Osteoblast (primary cell): ENCODE measurements around the gene RCC1. TPM values are rescaled to one million over a fixed set of nuclear protein-coding genes. Genes with fewer than 3 reads are reported as not detected.
A peak's percentile ranks its signal among the peaks of the same experiment; 100 is the strongest.
"Not testable (repeated sequence)": the region's sequence is repeated elsewhere in the genome, so short reads cannot be mapped to it uniquely, and the experiment has no call there.

Source experiments
- DNase-seq: peaks from one replicate; pipeline ENCODE4 v3.0.0; 2011; ENCODE audit warnings: low spot score, mixed read lengths; ENCODE audit not compliant: insufficient read length; ENCODE audit errors: missing footprints
- H2AFZ ChIP-seq: 2 replicates; pipeline ENCODE4 v1.6.0; 2011; ENCODE audit warnings: mild to moderate bottlenecking, low read length
- H3K27ac ChIP-seq: 2 replicates; pipeline ENCODE4 v1.5.1; 2011; ENCODE audit warnings: mild to moderate bottlenecking, low read depth, low read length, moderate library complexity
- H3K27me3 ChIP-seq: 2 replicates; pipeline ENCODE4 v1.6.0; 2012; ENCODE audit warnings: mild to moderate bottlenecking, control low read depth, inconsistent platforms, low read length, moderate library complexity; ENCODE audit not compliant: insufficient read depth
- H3K36me3 ChIP-seq: 2 replicates; pipeline ENCODE4 v1.5.1; 2011; ENCODE audit warnings: mild to moderate bottlenecking, low read length, control low read depth, moderate library complexity; ENCODE audit not compliant: insufficient read depth
- H3K4me1 ChIP-seq: 2 replicates; pipeline ENCODE4 v1.5.1; 2011; ENCODE audit warnings: mild to moderate bottlenecking, low read length, control low read depth, moderate library complexity; ENCODE audit not compliant: insufficient read depth
- H3K4me2 ChIP-seq: 2 replicates; pipeline ENCODE4 v1.6.0; 2011; ENCODE audit warnings: mild to moderate bottlenecking, low read length; ENCODE audit not compliant: insufficient read depth
- H3K4me3 ChIP-seq: fragments of 200-600 bp; sonication (generic); 3 replicates; pipeline ENCODE4 v1.5.1; 2012; ENCODE audit warnings: mild to moderate bottlenecking, low read length, inconsistent platforms; ENCODE audit not compliant: insufficient read depth
- H3K79me2 ChIP-seq: 2 replicates; pipeline ENCODE4 v1.6.0; 2012; ENCODE audit warnings: mild to moderate bottlenecking, low read length, control low read depth, inconsistent platforms; ENCODE audit not compliant: insufficient read depth
- H3K9me3 ChIP-seq: 2 replicates; pipeline ENCODE4 v1.5.1; 2011; ENCODE audit warnings: low read depth, low read length, control low read depth
- H4K20me1 ChIP-seq: 2 replicates; pipeline ENCODE4 v1.6.0; 2012; ENCODE audit warnings: mild to moderate bottlenecking, low read length, control low read depth; ENCODE audit not compliant: insufficient read depth
- CTCF ChIP-seq: IDR thresholded peaks from 2 replicates; pipeline ENCODE4 v1.5.1; 2011; ENCODE audit warnings: mild to moderate bottlenecking, low read depth, low read length, moderate library complexity; ENCODE audit errors: extremely low read depth
- total RNA-seq: library from RNA; depleted of rRNA; stranded (reverse); fragments of >200 nt; gene quantifications from 2 replicates; pipeline ENCODE4 v1.2.3, GENCODE V29; 2012

RCC1 gene
- total RNA-seq, 1 donor = 35.1 TPM

DNA sequence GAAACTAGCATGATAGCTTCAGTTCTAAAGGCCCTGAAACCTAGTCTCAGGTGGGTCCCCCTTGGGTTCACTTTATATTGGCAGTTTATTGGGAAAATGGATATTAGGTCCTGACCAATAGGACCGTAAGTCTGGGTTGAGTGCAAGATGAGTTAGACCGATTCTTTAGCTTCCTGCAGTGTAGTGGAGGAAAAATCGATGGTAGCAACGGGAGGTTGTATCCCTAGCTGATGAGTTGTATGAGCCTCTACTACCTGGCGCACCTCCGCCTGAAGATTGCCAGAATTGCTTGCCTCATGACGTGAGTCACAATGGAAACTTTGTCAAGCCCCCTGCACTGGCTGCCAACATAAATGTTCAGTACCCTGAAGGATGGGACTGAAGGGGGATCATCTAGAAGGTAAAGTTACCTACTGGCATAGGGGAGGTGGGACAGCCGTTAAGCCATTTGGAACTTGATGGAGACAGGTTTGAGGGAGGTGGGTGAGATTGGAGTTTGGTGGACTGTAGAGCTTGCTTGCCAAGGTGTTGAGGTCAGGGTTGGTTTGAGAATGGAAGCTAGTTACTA, 3.9 kb downstream of the RCC1 start:
- H3K4me3 ChIP-seq = peak overlapping the region; percentile 78
- no peak overlapping the region for H2AFZ ChIP-seq
- H3K9me3 ChIP-seq = no peaks in the 10 kb centered on the region
- peaks cover 50% of the 10 kb centered on the region for H4K20me1 ChIP-seq
- H3K79me2 ChIP-seq = peaks cover 36% of the 10 kb centered on the region
- H3K4me1 ChIP-seq = peaks cover 31% of the 10 kb centered on the region
- H3K36me3 ChIP-seq = peaks cover 64% of the 10 kb centered on the region
- DNase-seq = no peak
- no peaks in the 10 kb centered on the region for H3K27me3 ChIP-seq
- peak overlapping the region; percentile 91 for H3K4me2 ChIP-seq
- TF ChIP-seq CTCF = no peak
- H3K27ac ChIP-seq = peak overlapping the region; percentile 90

GRCh38 chr1:28510273-28510969, 4.6 kb downstream of the RCC1 start:
- Histone ChIP-seq H3K4me3 (peak overlapping the region; percentile 78), H4K20me1 (peaks cover 50% of the 10 kb centered on the region), H3K36me3 (peaks cover 64% of the 10 kb centered on the region), H2AFZ (no peak overlapping the region), H3K27ac (peak overlapping the region; percentile 90), H3K79me2 (peaks cover 34% of the 10 kb centered on the region), H3K27me3 (no peaks in the 10 kb centered on the region), H3K4me2 (peak overlapping the region; percentile 91), H3K9me3 (no peaks in the 10 kb centered on the region), H3K4me1 (peaks cover 31% of the 10 kb centered on the region)
- DNase-seq = peak; percentile 43
- no peak for TF ChIP-seq CTCF

DNA sequence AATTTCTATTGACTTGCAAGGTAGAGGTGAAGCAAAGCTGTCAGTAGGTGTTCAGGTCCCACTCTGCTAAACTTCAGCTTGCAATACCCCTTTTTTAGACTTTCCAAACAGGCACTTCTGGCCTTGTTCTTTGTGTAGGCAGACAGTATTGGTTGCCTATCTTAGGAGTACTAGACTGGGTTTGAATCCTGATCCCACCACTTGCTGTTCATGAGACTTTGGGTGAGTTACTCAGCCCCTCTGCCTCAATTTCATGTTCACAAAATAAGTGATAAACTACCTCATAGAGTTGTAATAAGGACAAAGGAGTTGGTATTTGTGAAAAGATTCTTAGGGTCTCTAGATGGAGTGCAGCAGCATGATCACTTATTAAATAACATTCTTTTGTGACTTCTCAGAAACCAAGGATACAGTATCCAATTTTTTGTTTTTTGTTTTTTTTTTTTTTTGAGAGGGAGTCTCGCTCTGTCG, 5.2 kb downstream of the RCC1 start:
- no peak for TF ChIP-seq CTCF
- Histone ChIP-seq H3K27me3 (no peaks in the 10 kb centered on the region), H4K20me1 (peaks cover 50% of the 10 kb centered on the region), H3K4me1 (peaks cover 31% of the 10 kb centered on the region), H3K4me3 (peak overlapping the region; percentile 78), H3K4me2 (peak overlapping the region; percentile 91), H3K36me3 (peaks cover 64% of the 10 kb centered on the region), H3K79me2 (peaks cover 30% of the 10 kb centered on the region), H3K27ac (peak overlapping the region; percentile 90), H2AFZ (no peak overlapping the region), H3K9me3 (no peaks in the 10 kb centered on the region)
- DNase-seq = peak; percentile 32

DNA sequence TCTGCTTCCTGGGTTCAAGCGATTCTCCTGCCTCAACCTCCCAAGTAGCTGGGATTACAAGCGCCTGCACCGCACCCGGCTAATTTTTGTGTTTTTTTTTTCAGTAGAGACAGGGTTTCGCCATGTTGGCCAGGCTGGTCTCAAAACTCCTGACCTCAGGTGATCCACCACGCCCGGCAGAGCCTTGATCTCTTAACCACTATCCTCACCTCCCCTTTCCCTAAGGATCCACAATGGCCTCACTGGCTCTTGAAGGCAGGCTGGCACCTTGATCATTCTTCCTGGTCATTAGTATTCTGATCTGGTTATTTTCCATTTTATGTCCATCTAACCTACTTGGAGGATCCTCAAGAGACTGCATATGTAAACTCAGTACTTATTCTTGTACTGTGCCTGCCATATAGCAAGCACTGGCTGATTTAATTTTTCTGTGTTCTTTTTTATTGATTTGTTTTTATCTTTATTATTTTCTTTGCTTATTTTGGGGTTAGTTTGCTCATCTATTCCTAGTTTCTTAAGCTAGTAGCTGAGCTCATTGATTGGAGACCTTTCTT, 6.3 kb downstream of the RCC1 start:
- peaks cover 19% of the 10 kb centered on the region for H3K79me2 ChIP-seq
- TF ChIP-seq CTCF = no peak
- peaks cover 55% of the 10 kb centered on the region for H3K36me3 ChIP-seq
- H3K27me3 ChIP-seq = no peaks in the 10 kb centered on the region
- no peak overlapping the region for H3K4me2 ChIP-seq
- DNase-seq = no peak
- H3K9me3 ChIP-seq = no peaks in the 10 kb centered on the region
- H3K4me3 ChIP-seq = no peak overlapping the region
- peaks cover 48% of the 10 kb centered on the region for H4K20me1 ChIP-seq
- peaks cover 33% of the 10 kb centered on the region for H3K4me1 ChIP-seq
- no peak overlapping the region for H2AFZ ChIP-seq
- H3K27ac ChIP-seq = no peak overlapping the region

DNA sequence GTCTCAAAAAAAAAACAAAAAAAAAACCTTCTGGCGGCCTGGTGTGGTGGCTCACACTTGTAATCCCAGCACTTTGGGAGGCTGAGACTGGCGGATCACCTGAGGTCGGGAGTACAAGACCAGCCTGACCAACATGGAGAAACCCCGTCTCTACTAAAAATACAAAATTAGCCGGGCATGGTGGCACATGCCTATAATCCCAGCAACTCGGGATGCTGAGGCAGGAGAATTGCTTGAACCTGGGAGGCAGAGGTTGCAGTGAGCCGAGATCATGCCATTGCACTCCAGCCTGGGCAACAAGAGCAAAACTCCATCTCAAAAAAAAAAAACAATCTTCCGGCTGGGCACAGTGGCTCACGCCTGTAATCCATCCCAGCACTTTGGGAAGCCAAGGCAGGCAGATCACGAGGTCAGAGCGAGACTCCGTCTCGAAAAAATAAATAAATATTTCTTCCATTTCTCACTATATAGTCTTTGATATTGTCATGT, 8.6 kb downstream of the RCC1 start:
- not testable (repeated sequence) for H3K4me3 ChIP-seq, H3K4me2 ChIP-seq, H3K27me3 ChIP-seq, H3K27ac ChIP-seq, H2AFZ ChIP-seq, H3K9me3 ChIP-seq, DNase-seq
- Histone ChIP-seq H4K20me1 (peaks cover 48% of the 10 kb centered on the region), H3K36me3 (peaks cover 31% of the 10 kb centered on the region), H3K79me2 (peaks cover 13% of the 10 kb centered on the region), H3K4me1 (peaks cover 31% of the 10 kb centered on the region)
